Measurements from ENCODE around the gene USP40.

DNA sequence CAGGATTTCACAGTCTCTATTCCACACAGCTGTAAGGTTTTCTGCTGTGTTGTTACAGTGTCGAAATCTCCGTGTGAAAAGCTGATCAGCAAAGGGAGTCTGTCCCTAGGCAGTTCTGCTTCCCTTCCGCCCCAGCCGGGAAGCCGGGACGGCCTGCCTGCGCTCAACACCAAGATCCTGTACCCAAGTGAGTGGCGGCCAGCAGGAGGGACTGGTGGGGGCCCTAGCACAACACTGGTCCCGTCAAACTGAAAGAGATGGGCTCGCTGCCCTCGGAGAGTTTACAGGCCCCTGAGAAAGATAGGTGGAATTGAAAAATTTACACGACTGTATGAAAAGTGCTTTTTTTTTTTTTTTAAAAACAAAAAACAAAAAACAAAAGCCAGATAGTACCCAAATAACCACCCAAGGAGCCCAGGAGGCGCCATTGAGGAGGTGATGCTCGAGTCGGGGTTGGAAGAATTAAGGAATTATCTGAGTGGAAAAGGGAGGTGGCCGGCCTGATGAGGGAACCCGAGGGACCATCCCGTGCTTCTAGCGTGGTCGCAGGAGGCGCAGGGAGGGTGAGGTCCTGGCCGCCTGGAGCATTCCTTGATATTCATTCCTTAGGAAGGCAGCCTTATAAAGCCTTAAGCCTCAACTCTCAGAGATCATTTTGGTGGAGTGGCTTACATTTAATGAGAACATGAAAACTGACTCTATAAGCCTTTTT, 115.6 kb downstream of the USP40 start:
- no peak for TF ChIP-seq CTCF (IDR thresholded peaks at IDR 0.05)
- no peak for TF ChIP-seq EZH2 (IDR thresholded peaks at IDR 0.05)
